ENCODE measurements around the gene ORAI3.

- TF ChIP-seq CTCF (conservative IDR thresholded peaks at IDR 0.05; ENCODE audit: low read depth, low read length) = no peak
- TF ChIP-seq EZH2phosphoT487 (IDR thresholded peaks at IDR 0.05; ENCODE audit: borderline replicate concordance, low read length) = no peak
These were observed 1.0 kb downstream of the ORAI3 start for GRCh38 chr16:30949650-30950515.
